GM19193 (cell line): ENCODE data around the gene SYNGAP1.

ENCODE experiments used
- POLR2A ChIP-seq: IDR thresholded peaks from 4 replicates; pipeline ENCODE4 v1.6.1; 2011; ENCODE audit not compliant: insufficient read depth, insufficient read length; ENCODE audit errors: extremely low read depth

The SYNGAP1 gene

GRCh38 chr6:33392595-33392948, 27.3 kb upstream of the SYNGAP1 start:
- TF ChIP-seq POLR2A: no peak

- TF ChIP-seq POLR2A: no peak
These were observed 26.9 kb upstream of the SYNGAP1 start for GRCh38 chr6:33392979-33393378.

GRCh38 chr6:33397541-33397940, 22.3 kb upstream of the SYNGAP1 start:
- no peak for TF ChIP-seq POLR2A

- TF ChIP-seq POLR2A: no peak
These were observed 15.0 kb upstream of the SYNGAP1 start for GRCh38 chr6:33404884-33405283.

- no peak for TF ChIP-seq POLR2A
These were observed 14.4 kb upstream of the SYNGAP1 start for GRCh38 chr6:33405386-33405940.

- no peak for TF ChIP-seq POLR2A
These were observed 13.7 kb upstream of the SYNGAP1 start for GRCh38 chr6:33406126-33406525.

GRCh38 chr6:33407132-33407718, 12.6 kb upstream of the SYNGAP1 start:
- TF ChIP-seq POLR2A: no peak

- peak; percentile 63 for TF ChIP-seq POLR2A
These were observed 9.7 kb upstream of the SYNGAP1 start for GRCh38 chr6:33410050-33410710.

- peak; percentile 43 for TF ChIP-seq POLR2A
These were observed 8.9 kb upstream of the SYNGAP1 start, which contains the start of gene PHF1 for GRCh38 chr6:33410711-33411631. Gene PHF1 (plus strand): TSS chr6:33411014. CDS start chr6:33412264, 1,250 bp downstream.

GRCh38 chr6:33411632-33412005, 8.2 kb upstream of the SYNGAP1 start:
- TF ChIP-seq POLR2A: no peak

- no peak for TF ChIP-seq POLR2A
These were observed 7.5 kb upstream of the SYNGAP1 start for GRCh38 chr6:33412140-33413009.

GRCh38 chr6:33413241-33414120, 6.4 kb upstream of the SYNGAP1 start:
- peak; percentile 3 for TF ChIP-seq POLR2A

- no peak for TF ChIP-seq POLR2A
These were observed 5.1 kb upstream of the SYNGAP1 start for GRCh38 chr6:33414592-33415271.
